OCI-M2 (cell line): ENCODE data around the gene KLK6.

ENCODE experiments used
- DNase-seq: peaks from one replicate; lab custom pipeline; 2025; ENCODE audit not compliant: unreplicated experiment; lab: John Stamatoyannopoulos, UW

KLK6 gene

DNA sequence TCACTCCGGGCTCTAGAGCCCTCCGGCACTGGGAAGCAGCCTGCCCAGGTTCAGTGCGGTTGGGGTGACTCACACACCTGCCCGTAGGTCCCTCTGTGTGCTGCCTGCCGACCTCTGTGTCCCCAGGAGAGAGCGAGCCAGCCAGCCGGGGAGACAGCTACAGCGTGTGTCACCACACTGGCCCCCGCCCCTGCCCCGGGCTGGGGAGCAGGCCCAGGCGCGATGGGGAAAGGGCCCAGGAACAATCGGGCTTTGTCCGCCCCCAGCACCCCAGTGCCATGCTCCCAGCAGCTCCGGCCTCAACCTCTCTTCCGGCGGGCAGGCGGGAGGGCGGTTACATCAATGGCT is at the start of gene KLK6:
TSS of gene KLK6 (minus strand) at position 179 of the 348 bp plus-strand sequence. CDS start 1,487 bp downstream, outside the sequence.
- DNase-seq, result no peak

DNA sequence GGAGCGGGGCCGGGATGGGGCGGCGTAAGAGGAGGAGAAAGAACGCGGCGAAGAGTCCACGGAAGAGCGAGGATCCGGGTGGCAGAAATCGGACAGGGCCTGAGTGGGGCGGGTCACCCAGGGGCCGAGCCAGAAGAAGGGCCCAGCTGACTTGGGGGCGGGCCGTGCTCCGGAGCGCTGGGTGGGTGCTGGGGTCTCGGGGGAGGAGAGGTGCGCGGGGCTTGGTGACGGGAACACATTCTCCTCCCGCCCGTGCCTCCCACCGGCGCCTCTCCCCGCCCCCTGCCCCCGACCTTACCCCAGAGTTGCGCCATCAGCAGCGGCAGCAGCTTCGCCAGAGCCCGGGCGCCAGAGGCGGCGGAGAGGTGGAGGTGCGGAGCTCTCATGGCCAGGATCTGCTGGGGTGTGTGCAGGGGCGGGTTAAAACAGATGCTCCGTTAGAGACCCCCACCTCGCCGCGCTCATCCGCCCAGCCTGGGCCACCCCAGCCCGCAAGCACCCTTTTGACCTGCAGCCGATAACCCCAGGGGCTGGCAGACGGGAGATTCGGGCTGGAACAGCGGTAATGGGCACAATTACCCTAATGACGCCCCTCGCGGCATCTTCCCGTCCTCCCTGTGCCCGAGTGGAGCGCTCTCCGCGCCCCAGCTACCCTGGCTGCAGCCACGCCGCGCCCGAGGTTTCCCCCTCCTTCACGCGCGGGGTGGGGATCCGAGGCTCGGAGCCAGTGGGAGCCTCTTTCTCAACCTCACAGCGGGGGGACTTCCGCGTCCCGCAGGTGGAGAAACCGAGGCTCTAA is 49.6 kb upstream of the KLK6 start:
- DNase-seq, result no peak

DNA sequence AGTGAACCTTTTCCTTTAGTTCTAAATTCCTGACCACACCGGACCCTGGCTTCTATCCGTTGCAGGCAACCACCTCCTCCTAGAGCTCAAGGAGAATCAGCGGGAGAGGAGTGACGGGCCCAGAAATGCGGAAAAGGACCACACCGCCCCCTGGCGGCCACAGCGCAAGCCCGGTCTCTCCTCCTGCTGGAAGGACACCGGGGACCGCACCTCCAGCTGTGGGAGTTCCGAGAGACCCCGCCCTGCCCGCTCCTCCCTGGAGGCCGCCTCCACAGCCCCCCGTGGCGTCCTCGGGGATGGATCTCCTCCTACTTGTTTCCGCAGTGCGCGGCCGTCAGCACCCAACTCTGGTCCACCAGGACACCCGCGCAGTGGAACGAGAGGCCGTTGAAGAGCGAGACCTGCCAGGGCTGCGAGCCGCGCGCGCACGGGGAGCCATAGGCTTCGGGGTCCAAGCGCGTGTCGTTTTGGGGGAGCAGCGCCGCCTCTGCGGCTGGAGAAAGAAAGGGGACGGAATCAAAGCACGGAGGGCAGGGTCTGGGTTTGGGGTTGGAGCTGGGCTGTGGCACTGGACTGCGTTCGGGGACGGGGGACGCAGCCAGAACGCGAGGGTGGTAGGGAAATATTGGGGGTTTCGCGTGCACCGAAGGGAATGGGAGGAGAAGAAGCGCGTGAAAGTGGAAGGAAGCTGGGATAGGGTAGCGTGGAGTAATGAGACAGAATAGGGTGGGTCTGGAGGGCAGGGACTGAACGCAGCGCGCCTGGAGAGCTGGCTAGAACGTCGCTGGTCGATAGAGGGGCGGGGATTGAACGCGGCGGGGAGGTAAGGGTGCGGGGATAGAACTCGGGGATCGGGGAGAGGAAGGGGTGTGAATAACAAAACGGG is 47.6 kb upstream of the KLK6 start:
- peak; percentile 9 for DNase-seq

DNA sequence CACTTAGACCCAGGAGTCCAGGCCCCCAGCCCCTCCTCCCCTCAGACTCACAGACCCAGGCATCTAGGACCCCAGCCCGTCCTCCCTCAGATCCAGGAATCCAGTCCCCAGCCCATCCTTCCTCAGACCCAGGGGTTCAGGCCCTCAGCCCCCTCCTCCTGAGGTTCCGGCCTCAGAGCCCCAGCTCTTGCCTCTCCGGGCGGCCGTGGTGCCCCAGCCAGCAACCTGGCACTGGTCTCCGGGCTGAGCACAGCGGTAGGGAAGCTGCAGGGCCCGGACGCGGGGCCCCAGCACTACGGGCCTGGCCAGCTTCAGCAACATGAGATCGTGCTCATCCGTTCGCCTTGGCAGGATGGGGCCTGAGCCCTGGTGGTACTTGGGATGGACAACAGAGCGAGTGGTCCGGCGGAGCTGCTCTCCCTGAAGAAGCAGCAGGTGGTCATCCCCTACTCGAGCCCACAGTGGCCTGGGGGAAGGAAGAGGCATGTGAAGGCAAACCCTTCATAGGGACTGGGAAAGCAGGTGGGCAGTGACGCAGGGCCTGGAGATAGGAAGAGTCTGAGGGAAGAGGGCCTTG is 46.4 kb upstream of the KLK6 start:
- DNase-seq, result no peak

DNA sequence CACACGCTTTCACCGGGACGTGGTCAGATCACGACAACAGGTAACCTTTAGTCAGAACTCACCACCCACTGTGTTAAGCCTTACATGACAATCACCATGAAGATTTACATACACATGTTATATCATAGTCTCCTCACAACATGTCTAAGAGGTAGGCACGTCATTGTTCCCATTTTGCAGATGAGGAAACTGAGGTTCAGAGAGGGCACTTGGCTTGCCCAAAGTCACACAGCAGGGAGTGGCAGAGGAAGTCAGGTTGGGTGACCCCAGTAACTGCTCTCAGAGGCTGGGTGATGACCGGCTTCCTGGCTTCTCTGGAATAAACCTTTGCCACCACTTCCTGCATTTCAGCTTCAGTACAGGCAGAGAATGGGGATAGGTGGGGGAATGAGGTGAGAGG is 44.9 kb upstream of the KLK6 start:
- no peak for DNase-seq

DNA sequence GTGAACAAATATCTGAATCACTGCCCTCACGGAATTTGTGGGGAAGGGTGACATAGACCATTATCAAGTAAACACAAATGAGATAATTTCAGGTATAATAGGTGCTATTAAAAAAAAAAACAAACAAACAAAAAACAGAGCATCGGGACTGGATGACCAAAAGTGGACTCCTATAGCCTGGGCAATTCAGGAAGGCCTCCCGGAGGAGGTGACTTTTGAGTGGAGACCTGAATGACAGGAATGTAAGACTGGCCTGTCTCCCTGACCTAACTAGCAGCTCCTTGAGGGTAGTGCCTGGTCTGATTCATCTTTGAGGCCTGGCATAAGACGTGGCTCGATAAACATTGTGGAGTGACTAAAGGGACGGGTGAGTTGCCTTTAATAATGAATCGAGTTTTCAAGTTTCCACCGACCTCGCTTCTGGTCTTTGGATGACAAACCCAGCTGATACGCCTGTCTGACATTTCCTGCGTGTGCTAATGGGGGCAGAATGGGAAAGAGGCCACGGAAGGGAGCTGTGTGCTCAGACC is 43.3 kb upstream of the KLK6 start:
- no peak for DNase-seq

DNA sequence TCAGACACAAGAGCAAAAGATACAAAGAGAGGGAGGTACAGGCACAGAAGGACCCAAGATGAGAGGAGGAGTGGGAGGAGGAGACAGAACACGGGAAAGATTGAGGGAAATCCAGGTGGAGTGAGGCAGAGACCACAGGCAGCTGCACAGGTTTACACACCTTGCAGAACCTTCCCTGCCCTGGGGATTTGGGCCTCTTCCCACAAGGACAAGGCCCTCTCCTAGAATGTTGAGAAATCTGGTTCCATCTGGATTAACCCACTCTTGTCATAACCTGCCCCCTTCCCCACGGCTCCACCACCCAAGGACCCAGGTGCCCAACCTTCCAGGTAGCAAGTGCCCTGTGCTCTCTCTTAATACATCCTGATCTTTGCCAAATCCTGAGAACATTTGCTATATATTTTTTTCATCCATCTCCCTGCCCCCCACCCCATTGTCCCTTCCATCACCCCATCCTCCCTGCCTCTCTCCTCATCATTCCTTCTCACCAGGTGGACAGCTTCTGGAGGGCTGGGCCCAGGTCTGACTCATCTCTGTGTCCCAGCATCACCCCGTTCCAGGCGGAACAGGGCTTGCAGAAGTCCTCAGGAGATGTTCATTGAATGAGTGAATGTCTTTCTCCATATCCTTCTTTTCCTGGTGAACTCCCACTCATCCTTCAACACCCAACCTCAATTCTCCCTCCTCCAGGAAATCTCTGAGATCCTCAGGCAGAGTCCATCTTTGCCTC is 40.8 kb upstream of the KLK6 start:
- no peak for DNase-seq

DNA sequence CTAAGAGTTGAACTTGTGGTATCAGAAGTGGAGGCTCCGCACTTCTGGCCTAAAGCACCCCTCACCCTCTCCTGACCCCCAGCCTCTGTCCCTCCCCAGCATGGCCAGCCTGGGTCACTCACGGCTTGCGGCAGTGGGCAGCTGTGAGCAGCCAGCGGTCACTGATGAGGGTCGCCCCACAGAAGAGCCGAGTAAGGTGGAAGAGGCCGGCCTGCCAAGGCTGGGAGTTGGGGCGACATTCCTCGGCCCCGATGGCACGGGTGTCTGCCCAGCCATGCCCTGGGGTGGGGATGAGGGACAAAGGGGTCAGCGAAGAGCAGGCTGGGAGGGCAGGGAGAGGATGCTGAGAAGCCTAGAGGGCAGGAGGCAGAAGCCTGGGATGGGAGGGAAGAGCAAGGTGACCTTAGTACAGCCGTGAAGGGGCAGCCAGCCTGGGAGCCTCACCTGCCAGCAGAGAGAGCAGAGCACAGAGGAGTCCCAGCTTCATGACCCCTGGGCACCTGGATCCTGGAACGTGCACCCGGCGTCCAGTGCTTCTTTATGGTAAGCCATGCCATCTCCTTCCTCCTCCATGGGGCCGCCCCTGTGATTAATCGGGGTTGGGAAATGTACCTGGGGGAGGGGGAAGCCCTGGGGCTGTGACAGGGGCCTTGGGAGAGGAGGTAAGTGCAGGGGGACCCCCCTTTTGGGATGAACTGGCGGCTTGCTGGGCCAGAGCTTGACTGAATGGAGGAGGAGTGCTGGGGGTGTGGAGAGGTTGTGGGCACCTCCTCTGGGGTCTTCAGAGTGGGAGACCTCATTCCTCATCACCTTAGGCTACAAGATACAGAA is 39.9 kb upstream of the KLK6 start:
- DNase-seq, result no peak

DNA sequence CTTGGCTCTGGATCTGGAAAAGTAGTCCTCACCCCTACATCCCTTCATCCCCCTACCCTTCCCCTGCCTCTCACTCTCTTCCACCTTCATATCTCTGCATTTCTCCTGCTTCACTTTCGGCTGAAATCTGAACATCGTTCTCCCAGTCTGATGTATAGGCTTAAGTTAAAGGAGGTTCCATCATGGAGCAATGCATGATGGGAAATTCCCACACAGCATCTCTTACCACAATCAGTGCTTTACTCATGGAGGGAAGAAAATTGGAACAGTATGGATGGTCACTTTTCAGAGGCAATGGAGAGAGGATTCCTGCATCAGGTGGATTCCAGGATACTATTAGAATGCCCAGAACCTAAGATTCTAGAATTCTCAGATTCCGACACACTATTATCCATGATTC is 38.1 kb upstream of the KLK6 start:
- no peak for DNase-seq

DNA sequence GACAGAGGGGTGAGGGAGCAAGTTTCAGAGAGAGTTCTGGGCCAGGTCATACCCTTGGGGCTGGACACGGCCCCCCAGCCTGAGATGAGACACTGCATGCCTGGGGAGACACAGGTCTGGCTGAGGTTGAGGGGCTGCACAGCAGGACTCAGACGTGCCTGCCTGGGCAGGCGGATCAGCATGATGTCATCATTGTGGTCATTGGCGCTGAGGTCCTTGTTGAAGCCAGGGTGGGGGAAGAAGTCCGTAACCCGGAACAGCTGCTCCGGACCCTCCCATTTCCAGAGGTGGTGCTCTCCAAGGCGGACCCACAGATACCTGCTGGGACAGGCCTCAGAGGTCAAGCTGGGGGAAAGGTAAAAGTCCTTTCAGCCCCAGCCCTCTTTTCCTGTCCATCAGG is 37.0 kb upstream of the KLK6 start:
- DNase-seq, result no peak

DNA sequence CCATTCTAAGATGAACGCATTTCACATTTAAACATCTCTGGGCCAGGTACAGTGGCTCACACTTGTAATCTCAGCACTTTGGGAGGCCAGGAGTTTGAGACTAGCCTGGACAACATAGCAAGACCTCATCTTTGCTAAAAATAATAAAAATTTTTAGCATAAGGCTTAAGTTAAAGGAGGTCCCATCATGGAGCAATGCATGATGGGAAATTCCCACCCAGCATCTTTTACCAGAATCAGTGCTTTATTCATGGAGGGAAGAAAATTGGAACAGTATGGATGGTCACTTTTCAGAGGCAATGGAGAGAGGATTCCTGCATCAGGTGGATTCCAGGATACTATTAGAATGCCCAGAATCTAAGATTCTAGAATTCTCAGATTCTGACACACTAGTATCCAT is 35.9 kb upstream of the KLK6 start:
- DNase-seq, result no peak

DNA sequence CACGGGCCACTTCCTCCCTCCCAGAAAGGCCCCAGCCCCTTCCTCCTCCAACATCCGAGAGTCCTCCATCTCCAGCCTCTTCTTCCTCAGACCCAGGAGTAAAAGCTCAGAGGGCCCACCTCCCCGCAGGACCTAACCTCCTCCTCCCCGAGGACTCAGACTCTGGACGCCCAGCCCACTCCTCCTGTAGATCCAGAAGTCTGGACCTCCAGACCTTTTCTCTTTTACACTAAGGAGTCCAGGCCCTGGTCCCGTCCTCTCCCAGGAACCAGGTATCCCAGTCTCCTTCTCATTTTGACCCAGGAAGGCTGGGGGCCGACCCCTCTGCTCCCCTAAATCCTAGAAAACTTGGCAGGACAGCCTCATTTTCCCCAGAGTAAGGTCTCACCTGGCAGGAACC is 33.9 kb upstream of the KLK6 start:
- DNase-seq, result no peak

DNA sequence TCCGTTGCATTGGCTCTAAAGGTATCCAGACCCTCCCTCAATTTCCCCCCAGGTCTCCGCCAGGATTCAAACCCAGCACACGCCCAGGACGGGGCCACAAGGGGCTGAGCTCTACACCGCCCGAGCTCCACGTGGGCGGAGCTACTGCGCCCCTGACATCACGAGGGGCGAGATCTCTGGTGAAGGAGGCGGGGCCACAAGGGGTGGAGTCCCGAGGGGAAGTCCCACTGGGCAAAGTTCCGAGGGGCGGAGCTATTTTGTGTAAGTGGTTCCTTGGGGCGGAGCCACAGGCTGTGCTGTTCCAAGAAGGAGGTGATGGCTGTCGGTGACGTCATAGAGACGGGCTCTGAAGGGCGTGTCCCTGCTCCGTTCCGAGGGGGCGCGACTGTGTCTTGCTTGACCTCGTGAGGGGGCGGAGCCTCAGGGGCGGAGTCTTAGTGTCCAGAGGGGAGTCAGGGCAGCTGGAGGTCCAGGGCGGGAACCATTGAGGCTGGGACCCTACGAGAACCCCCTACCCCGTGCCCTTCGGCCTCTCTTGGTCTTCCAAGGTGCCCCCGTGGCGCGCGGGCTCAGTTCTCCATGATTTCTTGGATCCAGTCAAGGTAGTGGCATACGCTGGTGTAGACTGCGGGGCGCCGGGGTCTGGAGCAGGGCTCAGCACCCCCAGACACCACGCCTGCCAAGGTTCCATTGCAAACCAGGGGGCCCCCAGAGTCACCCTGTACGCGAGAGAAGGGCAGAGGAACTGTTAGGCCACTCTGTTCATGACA is 33.3 kb upstream of the KLK6 start:
- no peak for DNase-seq

DNA sequence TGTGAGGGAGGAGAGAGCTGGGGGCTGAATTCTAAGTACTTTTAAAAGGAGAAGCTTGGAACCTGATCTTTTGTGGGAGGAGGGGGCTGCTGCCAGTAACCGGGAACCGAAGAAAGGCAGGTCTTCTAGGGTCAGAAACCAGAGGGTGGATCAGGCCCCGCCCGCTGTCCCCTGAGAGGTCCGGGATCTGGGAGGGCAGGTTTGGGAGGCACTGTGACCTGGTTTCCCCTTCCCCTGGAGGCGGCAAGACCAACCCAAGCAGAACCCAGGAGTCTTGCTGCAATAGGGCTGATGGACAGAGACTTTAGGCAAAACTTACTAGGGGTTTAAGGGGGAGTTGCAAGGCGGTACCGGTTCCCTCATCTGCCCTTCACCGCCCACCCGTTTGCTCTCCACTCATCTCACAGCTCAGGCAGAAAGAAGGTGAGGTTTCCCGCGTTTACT is 32.7 kb upstream of the KLK6 start:
- no peak for DNase-seq

DNA sequence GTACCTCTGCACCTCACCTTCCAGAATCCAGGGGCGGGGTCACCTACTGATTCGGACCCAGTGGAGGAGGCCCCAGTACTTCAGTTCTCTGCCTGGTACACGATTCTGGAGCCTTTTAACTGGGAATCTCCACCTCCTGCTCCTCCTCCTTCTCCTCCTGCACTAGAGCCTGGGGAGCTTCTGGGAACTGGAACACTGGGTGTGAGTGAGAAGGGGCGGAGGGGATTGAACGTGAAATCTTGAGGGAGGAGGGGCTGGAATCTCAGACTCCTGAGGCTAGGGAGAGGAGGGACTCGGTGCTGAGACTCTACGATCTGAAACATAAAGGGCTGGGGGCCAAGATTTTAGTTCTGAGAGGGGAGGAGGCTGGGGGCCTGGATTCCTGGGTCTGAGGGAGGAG is 32.1 kb upstream of the KLK6 start, which contains the start of gene KLK8:
TSS of gene KLK8 (minus strand) at position 90 of the 400 bp plus-strand sequence. CDS start 437 bp downstream, outside the sequence.
- DNase-seq, result no peak

DNA sequence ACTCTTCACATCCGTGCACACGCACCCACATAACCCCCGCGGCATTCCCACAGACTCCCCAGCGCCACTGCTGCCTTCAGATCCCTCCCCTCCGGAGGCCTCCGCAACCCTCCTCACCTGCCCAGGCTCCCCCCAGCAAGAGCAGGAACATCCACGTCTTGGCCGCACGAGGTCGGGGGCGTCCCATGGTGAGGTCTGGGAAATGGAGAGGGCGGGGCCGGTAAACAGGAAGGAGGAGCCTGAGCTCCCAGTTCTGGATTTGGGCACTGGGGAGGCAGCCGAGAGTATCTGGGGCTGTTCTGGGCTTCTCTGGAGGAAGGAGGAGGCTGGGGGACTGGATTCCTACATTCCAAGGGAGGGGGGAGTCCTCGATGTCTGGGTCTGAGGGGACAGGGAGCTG is 31.6 kb upstream of the KLK6 start:
- no peak for DNase-seq

DNA sequence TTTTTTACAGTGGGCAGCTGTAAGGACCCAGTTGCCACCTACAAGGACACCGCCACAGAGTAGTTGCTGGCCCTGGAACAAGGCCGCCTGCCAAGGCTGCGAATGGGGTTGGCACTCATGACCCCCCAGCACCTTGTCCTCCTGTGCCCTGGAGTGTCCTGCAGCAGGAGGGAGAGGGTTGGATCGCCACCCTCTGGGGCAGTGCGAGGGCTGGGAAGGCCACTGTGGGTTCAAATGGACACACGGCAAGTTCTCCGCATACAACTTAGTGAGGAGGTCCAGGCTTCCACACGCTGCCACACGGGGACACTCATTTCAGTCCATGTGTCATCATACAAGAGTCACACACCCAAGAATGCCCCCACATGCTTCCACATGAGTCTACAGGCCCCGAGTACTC is 31.0 kb upstream of the KLK6 start:
- no peak for DNase-seq

DNA sequence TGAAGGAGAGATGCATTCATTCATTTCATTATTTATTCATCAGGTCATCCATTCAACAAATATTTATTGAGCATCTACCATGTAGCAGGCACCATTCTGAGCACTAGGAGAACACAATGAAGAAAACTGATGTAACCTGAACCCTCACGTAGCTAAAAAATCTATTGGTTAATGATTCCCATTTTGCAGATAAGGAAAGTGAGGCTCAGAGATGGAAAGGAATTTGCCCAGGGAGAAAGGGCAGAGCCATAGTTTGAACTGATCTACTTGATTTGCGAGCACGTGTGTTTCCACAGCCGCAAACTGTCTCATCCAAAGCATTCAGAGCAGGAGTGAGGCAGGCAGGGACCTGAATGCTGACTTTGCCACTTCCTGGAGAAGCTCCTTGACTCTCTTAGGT is 29.3 kb upstream of the KLK6 start:
- no peak for DNase-seq

DNA sequence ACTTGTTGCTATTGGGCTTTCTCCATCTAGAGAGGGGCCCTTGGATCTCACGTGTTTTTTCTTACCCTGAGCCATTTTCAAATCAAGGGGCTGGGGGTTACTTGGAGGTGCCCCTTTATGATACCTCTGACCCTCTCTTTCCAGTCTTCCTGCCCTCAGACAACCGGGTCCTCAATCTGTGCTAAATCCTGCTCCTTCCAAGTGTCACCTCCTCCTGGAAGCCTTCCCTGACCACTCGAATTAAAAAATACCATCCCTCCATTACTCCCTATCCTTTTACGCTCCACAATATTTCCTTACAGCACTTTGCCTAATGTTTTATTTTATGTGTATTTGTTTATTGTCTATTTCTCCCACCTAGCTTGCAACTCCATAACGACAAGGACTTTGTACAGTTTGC is 28.7 kb upstream of the KLK6 start:
- no peak for DNase-seq
